ENCODE data around the gene AK8. TPM values are rescaled to one million over a fixed set of nuclear protein-coding genes. Genes with fewer than 3 reads are reported as not detected.

AK8 gene
- total and polyA plus RNA-seq, 2 experiments from 2014 or later = 0.14 to 0.78 TPM

DNA sequence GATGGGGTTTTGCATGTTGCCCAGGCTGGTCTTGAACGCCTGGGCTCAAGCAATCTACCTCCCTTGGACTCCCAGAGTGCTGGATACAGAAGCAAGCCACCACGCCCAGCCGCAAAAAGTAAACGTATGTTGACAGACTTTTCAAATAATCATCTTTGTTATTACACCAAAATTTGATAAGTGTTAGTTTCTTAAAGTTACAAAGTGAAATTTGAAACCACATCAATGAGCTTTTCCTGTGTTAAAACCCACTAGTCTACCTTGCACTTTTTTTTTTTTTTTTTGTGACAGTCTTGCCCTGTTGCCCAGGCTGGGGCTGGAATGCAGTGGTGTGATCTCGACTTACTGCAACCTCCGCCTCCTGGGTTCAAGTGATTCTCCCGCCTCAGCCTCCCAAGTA lies 30.6 kb upstream of the AK8 start:
- no peak for DNase-seq (ENCODE audit: low spot score)
- no peak overlapping the region for H3K4me3 Mint-ChIP-seq
- no peak for ATAC-seq
- peaks cover 4% of the 10 kb centered on the region for H3K27me3 Mint-ChIP-seq (ENCODE audit: insufficient read depth, low read depth, poor library complexity)
- H3K9me2 ChIP-seq (ENCODE audit: insufficient read depth) = no peaks in the 10 kb centered on the region
- no peak overlapping the region for H2AFZ ChIP-seq
- no peaks in the 10 kb centered on the region for H3K9me3 Mint-ChIP-seq
- peaks cover 11% of the 10 kb centered on the region for H3K36me3 ChIP-seq (ENCODE audit: insufficient read depth)
- H3K27ac ChIP-seq (ENCODE audit: low read depth) = no peak overlapping the region
- peaks cover 12% of the 10 kb centered on the region for H3K4me1 ChIP-seq (ENCODE audit: insufficient read depth)
- no peaks in the 10 kb centered on the region for H3K27me3 ChIP-seq (ENCODE audit: insufficient read depth)
- H4K20me1 ChIP-seq (replicated peaks; ENCODE audit: insufficient read depth) = 0 out of 2 replicates have a peak, but pooled peaks cover 7% of the 10 kb centered on the region
- no peaks in the 10 kb centered on the region for H3K79me2 ChIP-seq (replicated peaks; ENCODE audit: insufficient read depth)
- no peak overlapping the region for H3K27ac Mint-ChIP-seq
- H3K4me3 ChIP-seq = no peak overlapping the region
- H3K4me2 ChIP-seq = no peak overlapping the region
- TF ChIP-seq, protein P1, sequence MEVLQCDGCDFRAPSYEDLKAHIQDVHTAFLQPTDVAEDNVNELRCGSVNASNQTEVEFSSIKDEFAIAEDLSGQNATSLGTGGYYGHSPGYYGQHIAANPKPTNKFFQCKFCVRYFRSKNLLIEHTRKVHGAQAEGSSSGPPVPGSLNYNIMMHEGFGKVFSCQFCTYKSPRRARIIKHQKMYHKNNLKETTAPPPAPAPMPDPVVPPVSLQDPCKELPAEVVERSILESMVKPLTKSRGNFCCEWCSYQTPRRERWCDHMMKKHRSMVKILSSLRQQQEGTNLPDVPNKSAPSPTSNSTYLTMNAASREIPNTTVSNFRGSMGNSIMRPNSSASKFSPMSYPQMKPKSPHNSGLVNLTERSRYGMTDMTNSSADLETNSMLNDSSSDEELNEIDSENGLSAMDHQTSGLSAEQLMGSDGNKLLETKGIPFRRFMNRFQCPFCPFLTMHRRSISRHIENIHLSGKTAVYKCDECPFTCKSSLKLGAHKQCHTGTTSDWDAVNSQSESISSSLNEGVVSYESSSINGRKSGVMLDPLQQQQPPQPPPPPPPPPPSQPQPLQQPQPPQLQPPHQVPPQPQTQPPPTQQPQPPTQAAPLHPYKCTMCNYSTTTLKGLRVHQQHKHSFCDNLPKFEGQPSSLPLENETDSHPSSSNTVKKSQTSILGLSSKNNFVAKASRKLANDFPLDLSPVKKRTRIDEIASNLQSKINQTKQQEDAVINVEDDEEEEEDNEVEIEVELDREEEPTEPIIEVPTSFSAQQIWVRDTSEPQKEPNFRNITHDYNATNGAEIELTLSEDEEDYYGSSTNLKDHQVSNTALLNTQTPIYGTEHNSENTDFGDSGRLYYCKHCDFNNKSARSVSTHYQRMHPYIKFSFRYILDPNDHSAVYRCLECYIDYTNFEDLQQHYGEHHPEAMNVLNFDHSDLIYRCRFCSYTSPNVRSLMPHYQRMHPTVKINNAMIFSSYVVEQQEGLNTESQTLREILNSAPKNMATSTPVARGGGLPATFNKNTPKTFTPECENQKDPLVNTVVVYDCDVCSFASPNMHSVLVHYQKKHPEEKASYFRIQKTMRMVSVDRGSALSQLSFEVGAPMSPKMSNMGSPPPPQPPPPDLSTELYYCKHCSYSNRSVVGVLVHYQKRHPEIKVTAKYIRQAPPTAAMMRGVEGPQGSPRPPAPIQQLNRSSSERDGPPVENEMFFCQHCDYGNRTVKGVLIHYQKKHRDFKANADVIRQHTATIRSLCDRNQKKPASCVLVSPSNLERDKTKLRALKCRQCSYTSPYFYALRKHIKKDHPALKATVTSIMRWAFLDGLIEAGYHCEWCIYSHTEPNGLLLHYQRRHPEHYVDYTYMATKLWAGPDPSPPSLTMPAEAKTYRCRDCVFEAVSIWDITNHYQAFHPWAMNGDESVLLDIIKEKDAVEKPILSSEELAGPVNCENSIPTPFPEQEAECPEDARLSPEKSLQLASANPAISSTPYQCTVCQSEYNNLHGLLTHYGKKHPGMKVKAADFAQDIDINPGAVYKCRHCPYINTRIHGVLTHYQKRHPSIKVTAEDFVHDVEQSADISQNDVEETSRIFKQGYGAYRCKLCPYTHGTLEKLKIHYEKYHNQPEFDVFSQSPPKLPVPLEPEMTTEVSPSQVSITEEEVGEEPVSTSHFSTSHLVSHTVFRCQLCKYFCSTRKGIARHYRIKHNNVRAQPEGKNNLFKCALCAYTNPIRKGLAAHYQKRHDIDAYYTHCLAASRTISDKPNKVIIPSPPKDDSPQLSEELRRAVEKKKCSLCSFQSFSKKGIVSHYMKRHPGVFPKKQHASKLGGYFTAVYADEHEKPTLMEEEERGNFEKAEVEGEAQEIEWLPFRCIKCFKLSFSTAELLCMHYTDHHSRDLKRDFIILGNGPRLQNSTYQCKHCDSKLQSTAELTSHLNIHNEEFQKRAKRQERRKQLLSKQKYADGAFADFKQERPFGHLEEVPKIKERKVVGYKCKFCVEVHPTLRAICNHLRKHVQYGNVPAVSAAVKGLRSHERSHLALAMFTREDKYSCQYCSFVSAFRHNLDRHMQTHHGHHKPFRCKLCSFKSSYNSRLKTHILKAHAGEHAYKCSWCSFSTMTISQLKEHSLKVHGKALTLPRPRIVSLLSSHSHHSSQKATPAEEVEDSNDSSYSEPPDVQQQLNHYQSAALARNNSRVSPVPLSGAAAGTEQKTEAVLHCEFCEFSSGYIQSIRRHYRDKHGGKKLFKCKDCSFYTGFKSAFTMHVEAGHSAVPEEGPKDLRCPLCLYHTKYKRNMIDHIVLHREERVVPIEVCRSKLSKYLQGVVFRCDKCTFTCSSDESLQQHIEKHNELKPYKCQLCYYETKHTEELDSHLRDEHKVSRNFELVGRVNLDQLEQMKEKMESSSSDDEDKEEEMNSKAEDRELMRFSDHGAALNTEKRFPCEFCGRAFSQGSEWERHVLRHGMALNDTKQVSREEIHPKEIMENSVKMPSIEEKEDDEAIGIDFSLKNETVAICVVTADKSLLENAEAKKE (CRISPR knock-in tag; IDR thresholded peaks at IDR 0.05) = no peak
- TF ChIP-seq ZNF331 (CRISPR knock-in tag; IDR thresholded peaks at IDR 0.05; ENCODE audit: low read depth) (no peak), STAT1 (IDR thresholded peaks at IDR 0.05; ENCODE audit: unreplicated experiment) (no peak)
- TF ChIP-seq, protein P2, sequence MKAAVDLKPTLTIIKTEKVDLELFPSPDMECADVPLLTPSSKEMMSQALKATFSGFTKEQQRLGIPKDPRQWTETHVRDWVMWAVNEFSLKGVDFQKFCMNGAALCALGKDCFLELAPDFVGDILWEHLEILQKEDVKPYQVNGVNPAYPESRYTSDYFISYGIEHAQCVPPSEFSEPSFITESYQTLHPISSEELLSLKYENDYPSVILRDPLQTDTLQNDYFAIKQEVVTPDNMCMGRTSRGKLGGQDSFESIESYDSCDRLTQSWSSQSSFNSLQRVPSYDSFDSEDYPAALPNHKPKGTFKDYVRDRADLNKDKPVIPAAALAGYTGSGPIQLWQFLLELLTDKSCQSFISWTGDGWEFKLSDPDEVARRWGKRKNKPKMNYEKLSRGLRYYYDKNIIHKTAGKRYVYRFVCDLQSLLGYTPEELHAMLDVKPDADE (IDR thresholded peaks at IDR 0.05) = no peak
- peaks cover 12% of the 10 kb centered on the region for H3K4me1 Mint-ChIP-seq
- H3K36me3 Mint-ChIP-seq (ENCODE audit: low read depth) = peaks cover 21% of the 10 kb centered on the region
- H3F3A ChIP-seq (replicated peaks; ENCODE audit: low read depth) = 0 out of 2 replicates have a peak, but pooled peaks cover 5% of the 10 kb centered on the region

DNA sequence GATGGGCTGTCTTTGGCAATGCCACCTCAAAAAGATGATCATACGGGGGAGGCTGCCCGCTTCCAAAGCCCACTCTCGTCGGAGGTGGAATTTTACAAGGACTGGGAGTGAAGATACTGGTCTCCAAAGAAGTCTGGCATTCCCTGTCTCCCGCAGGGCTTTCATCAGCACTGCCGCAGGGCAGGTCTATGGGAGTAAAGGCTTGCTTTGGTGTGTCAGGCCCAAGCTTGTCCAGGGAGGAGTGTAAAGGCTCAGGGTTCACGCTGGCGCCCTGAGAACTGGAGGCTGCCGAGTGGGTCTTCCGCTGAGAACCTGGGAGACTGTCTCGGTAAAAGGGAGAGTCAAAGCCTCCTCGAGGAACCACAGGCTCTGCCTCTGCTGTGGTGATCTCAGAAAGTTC lies 27.6 kb upstream of the AK8 start:
- H3F3A ChIP-seq (replicated peaks; ENCODE audit: low read depth) = 0 out of 2 replicates have a peak, but pooled peaks cover 5% of the 10 kb centered on the region
- ATAC-seq = no peak
- peaks cover 14% of the 10 kb centered on the region for H3K36me3 ChIP-seq (ENCODE audit: insufficient read depth)
- TF ChIP-seq, protein P2 (IDR thresholded peaks at IDR 0.05) = no peak
- TF ChIP-seq JUNB (IDR thresholded peaks at IDR 0.05; ENCODE audit: unreplicated experiment) (no peak), NANOG (IDR thresholded peaks at IDR 0.05; ENCODE audit: borderline replicate concordance) (no peak), CREB1 (CRISPR knock-in tag; IDR thresholded peaks at IDR 0.05; ENCODE audit: low read depth) (no peak)
- TF ChIP-seq, protein P3, sequence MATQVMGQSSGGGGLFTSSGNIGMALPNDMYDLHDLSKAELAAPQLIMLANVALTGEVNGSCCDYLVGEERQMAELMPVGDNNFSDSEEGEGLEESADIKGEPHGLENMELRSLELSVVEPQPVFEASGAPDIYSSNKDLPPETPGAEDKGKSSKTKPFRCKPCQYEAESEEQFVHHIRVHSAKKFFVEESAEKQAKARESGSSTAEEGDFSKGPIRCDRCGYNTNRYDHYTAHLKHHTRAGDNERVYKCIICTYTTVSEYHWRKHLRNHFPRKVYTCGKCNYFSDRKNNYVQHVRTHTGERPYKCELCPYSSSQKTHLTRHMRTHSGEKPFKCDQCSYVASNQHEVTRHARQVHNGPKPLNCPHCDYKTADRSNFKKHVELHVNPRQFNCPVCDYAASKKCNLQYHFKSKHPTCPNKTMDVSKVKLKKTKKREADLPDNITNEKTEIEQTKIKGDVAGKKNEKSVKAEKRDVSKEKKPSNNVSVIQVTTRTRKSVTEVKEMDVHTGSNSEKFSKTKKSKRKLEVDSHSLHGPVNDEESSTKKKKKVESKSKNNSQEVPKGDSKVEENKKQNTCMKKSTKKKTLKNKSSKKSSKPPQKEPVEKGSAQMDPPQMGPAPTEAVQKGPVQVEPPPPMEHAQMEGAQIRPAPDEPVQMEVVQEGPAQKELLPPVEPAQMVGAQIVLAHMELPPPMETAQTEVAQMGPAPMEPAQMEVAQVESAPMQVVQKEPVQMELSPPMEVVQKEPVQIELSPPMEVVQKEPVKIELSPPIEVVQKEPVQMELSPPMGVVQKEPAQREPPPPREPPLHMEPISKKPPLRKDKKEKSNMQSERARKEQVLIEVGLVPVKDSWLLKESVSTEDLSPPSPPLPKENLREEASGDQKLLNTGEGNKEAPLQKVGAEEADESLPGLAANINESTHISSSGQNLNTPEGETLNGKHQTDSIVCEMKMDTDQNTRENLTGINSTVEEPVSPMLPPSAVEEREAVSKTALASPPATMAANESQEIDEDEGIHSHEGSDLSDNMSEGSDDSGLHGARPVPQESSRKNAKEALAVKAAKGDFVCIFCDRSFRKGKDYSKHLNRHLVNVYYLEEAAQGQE (IDR thresholded peaks at IDR 0.05; ENCODE audit: unreplicated experiment) = no peak

More for the DNA sequence above, 27.6 kb upstream of the AK8 start:
- H3K4me1 ChIP-seq (ENCODE audit: insufficient read depth) = peaks cover 28% of the 10 kb centered on the region
- Mint-ChIP-seq H3K27ac (no peak overlapping the region; the same call in 1 of the 2 replicates), H3K4me3 (no peak overlapping the region), H3K36me3 (ENCODE audit: low read depth) (peaks cover 22% of the 10 kb centered on the region), H3K4me1 (peaks cover 24% of the 10 kb centered on the region), H3K9me3 (no peaks in the 10 kb centered on the region), H3K27me3 (ENCODE audit: insufficient read depth, low read depth, poor library complexity) (peaks cover 4% of the 10 kb centered on the region)
- 0 out of 2 replicates have a peak, but pooled peaks cover 7% of the 10 kb centered on the region for H4K20me1 ChIP-seq (replicated peaks; ENCODE audit: insufficient read depth)
- DNase-seq (ENCODE audit: low spot score) = no peak
- no peak overlapping the region for H3K4me2 ChIP-seq
- H2AFZ ChIP-seq = no peak overlapping the region
- H3K27ac ChIP-seq (ENCODE audit: low read depth) = no peak overlapping the region
- no peaks in the 10 kb centered on the region for H3K79me2 ChIP-seq (replicated peaks; ENCODE audit: insufficient read depth)
- H3K27me3 ChIP-seq (ENCODE audit: insufficient read depth) = no peaks in the 10 kb centered on the region
- no peak overlapping the region for H3K4me3 ChIP-seq
- H3K9me2 ChIP-seq (ENCODE audit: insufficient read depth) = no peaks in the 10 kb centered on the region

All from GM23338 (cell line).